ENCODE measurements around the gene SH3PXD2A.
A peak's percentile ranks its signal among the peaks of the same experiment; 100 is the strongest.
"Not testable (repeated sequence)": the region's sequence is repeated elsewhere in the genome, so short reads cannot be mapped to it uniquely, and the experiment has no call there.

SH3PXD2A gene

DNA sequence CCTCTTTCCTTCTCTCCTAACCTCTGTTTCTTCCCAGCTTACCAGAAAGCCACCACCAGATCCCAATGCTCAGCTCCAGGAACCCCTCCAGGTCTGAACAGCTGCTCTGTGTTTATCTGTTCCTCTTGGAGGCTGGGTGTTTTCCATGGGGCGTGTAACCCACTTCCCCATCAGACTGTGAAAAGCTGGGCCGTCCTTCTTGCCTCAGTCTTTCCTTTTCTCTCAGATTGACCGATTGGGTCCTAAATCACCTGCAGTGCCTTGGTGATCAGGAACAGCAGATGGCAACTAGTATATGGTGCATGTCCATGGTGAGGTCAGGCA lies 4.8 kb downstream of the SH3PXD2A start:
- no peak overlapping the region for H3K4me3 Mint-ChIP-seq
- no peak overlapping the region for H3K27ac Mint-ChIP-seq
- no peaks in the 10 kb centered on the region for H3K36me3 Mint-ChIP-seq
- H3K9me3 Mint-ChIP-seq: no peaks in the 10 kb centered on the region
- peaks cover 14% of the 10 kb centered on the region for H3K4me1 Mint-ChIP-seq
- ATAC-seq (ENCODE audit: low read depth): no peak
- no peak for DNase-seq (ENCODE audit: low spot score in 2 of 2)
- H3K27me3 Mint-ChIP-seq: peaks cover 22% of the 10 kb centered on the region

DNA sequence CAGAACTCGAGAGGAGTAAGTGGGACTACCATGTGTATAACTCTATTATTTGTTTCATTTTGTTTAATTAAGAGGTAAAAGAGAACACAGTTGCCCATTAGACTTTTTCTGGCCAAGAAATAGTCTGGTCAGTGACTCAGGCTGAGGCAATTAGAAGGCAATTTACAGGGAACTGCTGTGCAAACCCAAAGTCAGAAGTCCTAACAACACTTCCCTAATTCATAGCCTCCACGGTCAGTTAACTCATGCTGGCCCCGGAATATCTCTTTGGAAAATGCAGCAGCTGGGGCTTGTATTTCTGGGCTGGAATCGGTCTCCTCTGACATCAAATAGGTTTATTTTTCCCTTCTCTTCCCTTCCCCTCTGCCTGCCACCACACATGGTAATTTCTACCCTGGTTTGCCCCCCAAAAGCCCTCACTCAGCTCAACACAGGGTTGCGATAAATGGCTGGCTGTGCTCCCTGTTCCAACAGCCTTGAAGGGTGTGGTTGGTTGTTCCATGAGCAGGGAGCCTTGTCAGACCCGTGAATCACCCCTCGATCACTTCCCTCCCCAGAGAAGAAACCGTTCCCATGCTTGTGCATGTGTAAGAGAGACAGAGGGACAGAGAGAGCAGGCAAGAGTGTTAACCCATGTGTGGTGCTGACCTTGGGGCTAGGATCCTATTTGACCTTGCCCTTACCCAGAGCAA lies 5.3 kb downstream of the SH3PXD2A start:
- DNase-seq (ENCODE audit: low spot score in 2 of 2): no peak
- Mint-ChIP-seq H3K4me1 (peaks cover 18% of the 10 kb centered on the region), H3K4me3 (no peak overlapping the region), H3K36me3 (no peaks in the 10 kb centered on the region), H3K27me3 (peaks cover 22% of the 10 kb centered on the region), H3K27ac (no peak overlapping the region), H3K9me3 (no peaks in the 10 kb centered on the region)
- ATAC-seq (ENCODE audit: low read depth): no peak

DNA sequence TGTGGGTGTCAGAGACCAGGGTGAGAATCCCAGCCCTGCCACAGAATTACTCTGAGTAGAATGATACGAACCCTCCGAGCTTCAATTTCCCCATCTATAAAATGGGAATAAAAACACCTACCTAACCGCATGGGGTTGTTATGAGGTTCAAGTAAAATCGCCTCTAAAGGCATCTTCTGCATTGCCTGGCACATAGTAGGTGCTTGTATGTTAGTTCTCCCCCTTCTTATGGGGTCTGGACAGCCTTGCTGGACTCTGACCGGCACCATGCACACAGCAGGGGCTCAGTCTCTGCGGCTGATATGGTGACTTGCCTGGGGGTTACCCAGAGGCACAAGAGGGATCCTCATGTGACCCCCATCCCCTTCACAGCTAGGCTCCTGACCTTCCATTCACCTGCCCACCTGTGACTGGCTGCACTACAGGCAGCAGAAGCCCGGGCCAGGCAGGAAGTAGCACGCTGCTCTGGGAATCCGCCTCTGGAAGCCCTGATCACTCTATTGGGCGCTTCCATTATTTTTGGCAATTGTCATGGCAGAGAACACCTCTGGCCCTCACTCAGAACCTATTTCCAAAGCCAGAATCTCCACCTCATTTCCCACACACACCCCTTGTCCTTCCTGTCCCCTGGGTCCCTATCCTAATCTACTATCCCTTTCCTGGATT lies 6.0 kb downstream of the SH3PXD2A start:
- DNase-seq (ENCODE audit: low spot score in 2 of 2): no peak
- Mint-ChIP-seq H3K27me3 (peaks cover 20% of the 10 kb centered on the region), H3K9me3 (no peaks in the 10 kb centered on the region), H3K4me3 (no peak overlapping the region), H3K36me3 (no peaks in the 10 kb centered on the region), H3K27ac (no peak overlapping the region), H3K4me1 (peaks cover 13% of the 10 kb centered on the region)
- ATAC-seq (ENCODE audit: low read depth): no peak

DNA sequence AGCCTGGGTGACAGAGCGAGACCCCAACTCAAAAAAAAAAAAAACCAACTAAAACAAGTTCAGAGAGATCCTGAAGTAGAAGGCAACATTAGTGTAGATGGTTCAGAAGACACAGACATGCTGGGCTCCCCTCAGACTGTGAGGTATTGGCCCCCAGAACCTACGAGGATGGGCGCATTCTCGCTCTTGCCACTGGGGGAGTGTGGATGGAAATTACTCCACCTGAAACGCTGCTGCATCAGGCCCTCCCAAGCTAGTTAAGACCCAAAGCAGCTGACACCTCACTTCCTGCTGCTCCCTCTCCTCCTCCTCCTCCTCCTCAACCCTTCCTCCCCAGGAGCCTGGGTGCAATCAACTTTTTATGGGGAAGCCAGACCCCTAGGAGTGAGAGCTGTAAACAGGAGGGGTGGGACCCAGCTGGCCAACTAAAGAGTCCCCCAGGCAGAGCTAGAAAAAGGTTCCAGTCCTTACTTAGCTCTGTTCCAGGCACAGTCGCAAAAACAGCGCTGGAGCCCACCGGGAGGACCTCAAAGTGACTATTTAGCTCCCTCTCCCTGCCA lies 7.4 kb downstream of the SH3PXD2A start:
- ATAC-seq (ENCODE audit: low read depth): no peak

DNA sequence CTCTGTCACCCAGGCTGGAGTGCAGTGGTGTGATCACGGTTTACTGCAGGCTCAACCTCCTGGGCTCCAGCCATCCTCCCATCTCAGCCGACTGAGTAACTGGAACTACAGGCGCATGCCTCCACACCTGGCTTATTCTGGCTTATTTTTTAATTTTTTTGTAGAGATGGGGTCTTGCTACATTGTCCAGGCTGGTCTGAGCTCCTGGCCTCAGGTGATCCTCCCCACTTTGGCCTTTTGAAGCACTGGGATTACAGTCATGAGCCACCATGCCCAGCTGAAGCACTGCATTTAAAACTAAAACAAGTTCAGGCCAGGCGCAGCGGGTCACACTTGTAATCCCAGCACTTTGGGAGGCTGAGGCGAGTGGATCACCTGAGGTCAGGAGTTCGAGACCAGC lies 8.0 kb downstream of the SH3PXD2A start:
- ATAC-seq (ENCODE audit: low read depth) (no peak), DNase-seq (ENCODE audit: low spot score in 2 of 2) (no peak)
- peaks cover 10% of the 10 kb centered on the region for H3K4me1 Mint-ChIP-seq
- H3K36me3 Mint-ChIP-seq: no peaks in the 10 kb centered on the region
- no peaks in the 10 kb centered on the region for H3K9me3 Mint-ChIP-seq
- peaks cover 14% of the 10 kb centered on the region for H3K27me3 Mint-ChIP-seq
- no peak overlapping the region for H3K27ac Mint-ChIP-seq
- H3K4me3 Mint-ChIP-seq: no peak overlapping the region

More for the DNA sequence above, 7.4 kb downstream of the SH3PXD2A start:
- Mint-ChIP-seq H3K27ac (no peak overlapping the region), H3K4me1 (peaks cover 10% of the 10 kb centered on the region), H3K4me3 (no peak overlapping the region), H3K27me3 (peaks cover 13% of the 10 kb centered on the region), H3K36me3 (no peaks in the 10 kb centered on the region), H3K9me3 (no peaks in the 10 kb centered on the region)
- no peak for DNase-seq (ENCODE audit: low spot score in 2 of 2)

DNA sequence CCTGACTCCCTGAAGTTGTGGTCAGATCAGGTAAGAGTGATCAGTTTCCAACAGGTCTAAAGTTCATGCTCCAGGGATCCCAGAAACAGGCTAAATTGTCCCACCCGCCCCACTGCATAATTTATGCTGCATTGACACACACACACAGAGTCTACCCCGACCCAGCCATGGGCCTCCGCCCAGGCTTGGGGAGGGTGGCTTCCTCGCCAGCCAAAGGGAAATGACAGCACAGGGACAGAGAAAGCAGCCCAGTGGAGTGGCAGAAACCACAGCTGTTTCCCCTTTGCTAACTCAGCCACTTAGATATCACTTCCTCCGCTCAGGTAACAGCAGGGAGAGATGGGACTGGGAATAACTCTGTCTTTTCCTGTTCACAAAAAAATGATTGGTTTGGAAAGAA lies 9.4 kb downstream of the SH3PXD2A start:
- ATAC-seq (ENCODE audit: low read depth) (peak; percentile 98), DNase-seq (ENCODE audit: low spot score in 2 of 2) (peak in 1 of 2 donors; percentile 36)
- Mint-ChIP-seq H3K27me3 (peaks cover 17% of the 10 kb centered on the region), H3K4me3 (peak overlapping the region; percentile 9), H3K27ac (peak overlapping the region; percentile 15), H3K36me3 (no peaks in the 10 kb centered on the region), H3K4me1 (peaks cover 10% of the 10 kb centered on the region), H3K9me3 (no peaks in the 10 kb centered on the region)

DNA sequence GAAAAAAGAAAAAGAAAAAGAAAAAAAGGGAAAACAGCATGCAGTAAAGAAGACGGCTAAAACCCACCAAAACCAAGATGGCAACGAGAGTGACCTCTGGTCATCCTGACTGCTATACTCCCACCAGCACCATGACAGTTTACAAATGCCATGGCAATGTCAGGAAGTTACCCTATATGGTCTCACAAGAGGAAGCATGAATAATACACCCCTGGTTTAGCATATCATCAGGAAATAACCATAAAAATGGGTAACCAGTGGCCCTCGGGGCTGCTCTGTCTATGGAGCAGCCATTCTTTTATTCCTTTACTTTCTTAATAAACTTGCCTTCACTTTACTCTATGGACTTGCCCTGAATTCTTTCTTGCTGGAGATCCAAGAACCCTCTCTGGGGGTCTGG lies 10.0 kb downstream of the SH3PXD2A start:
- not testable (repeated sequence) for DNase-seq (ENCODE audit: low spot score in 2 of 2); H3K36me3 Mint-ChIP-seq; H3K4me3 Mint-ChIP-seq; H3K9me3 Mint-ChIP-seq; ATAC-seq (ENCODE audit: low read depth); H3K27ac Mint-ChIP-seq
- Mint-ChIP-seq H3K27me3 (peaks cover 13% of the 10 kb centered on the region), H3K4me1 (peaks cover 10% of the 10 kb centered on the region)

DNA sequence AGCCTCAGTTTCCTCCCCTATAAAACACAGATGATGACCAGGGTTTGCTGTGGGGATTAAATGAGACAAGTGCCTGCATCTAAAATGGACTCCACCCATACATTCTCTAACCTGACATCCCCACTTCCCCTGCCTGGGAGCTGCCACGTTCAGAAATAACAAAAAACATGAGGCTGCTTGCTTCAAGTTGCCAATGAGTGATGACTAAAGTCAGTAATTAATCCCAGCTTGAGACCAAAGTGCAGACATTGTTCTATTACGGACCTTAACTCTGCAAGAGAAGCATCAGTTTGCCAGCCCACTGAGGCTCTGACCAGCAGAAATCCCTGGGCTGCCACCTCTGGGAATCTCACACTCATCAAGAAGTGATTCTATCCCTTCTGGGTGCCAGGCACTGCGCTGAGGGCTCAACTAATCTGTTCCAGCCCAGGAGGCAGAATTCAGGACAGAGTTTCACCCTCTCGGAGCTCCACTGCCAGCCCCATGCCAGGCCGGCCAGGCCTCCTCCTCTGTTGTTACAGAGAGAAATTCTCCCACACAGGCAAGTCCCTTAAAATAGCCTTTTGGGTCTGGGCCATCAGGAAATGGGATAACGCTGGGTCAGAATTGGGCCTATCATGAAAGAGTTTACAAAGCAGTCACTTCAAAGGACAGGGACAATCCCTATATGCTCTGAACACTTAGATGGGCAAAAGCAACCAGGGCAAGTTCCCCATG lies 11.4 kb downstream of the SH3PXD2A start:
- Mint-ChIP-seq H3K4me1 (peaks cover 10% of the 10 kb centered on the region), H3K27ac (no peak overlapping the region), H3K36me3 (no peaks in the 10 kb centered on the region), H3K27me3 (peaks cover 9% of the 10 kb centered on the region), H3K9me3 (no peaks in the 10 kb centered on the region), H3K4me3 (no peak overlapping the region)
- ATAC-seq (ENCODE audit: low read depth) (no peak), DNase-seq (ENCODE audit: low spot score in 2 of 2) (no peak)

DNA sequence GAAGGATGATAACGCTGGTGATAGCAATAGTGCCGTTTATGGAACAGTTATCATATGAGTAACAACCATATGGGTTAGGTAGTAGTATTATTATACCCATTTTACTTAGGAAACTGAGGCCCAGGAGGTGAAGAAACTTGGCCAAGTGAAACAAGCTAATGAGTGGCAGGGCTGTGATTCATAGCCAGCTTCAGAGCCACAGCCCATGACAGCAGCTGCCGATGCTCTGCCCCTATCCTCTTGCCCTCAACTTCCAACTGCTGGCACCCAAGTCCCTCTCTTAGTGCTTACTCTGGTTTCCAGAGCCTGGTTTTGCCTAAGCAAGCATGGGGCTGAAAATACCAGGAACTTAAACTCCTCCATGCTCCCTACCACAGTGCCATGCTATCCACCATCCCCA lies 12.3 kb downstream of the SH3PXD2A start:
- Mint-ChIP-seq H3K27me3 (peaks cover 6% of the 10 kb centered on the region), H3K9me3 (no peaks in the 10 kb centered on the region), H3K4me1 (peaks cover 10% of the 10 kb centered on the region), H3K4me3 (no peak overlapping the region), H3K36me3 (no peaks in the 10 kb centered on the region), H3K27ac (no peak overlapping the region)
- DNase-seq (ENCODE audit: low spot score in 2 of 2) (no peak), ATAC-seq (ENCODE audit: low read depth) (no peak)

DNA sequence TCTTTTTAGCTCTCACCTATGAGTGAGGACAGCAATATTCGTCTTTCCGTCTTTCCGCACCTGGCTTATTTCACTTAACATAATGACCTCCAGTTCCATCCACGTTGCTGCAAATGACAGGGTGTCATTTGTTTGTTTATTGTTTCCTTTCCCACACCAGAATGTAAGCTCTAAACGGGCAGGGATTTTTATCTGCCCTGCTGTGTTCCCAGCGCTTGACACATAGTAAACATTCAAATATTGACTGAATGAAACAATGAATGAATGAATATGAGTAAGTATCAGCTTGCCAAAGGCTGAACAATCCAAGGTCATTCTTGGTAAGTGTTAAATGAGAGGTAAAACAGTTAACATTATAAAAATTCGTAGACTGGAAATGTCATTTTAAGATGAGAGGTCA lies 12.8 kb downstream of the SH3PXD2A start:
- Mint-ChIP-seq H3K9me3 (no peaks in the 10 kb centered on the region), H3K4me3 (no peak overlapping the region), H3K27ac (no peak overlapping the region), H3K27me3 (peaks cover 6% of the 10 kb centered on the region), H3K36me3 (no peaks in the 10 kb centered on the region), H3K4me1 (peaks cover 10% of the 10 kb centered on the region)
- no peak for DNase-seq (ENCODE audit: low spot score in 2 of 2)
- no peak for ATAC-seq (ENCODE audit: low read depth)

DNA sequence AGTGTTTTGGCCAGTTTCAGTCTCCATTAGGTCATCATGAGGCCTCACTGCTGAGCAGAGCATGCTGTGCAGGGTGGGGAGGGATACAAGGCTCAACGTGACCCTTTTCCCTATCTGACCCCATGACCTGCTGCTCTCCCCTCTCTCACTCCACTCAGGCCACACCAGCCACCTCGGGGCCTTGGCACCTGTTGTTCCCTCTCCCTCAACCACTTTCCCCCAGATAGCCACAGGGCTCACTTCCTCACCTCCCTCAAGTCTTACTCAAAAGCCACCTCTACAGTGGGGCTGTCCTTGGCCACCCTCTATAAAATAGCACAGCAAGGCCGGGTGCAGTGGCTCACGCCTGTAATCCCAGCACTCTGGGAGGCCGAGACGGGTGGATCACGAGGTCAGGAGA lies 13.9 kb downstream of the SH3PXD2A start:
- H3K36me3 Mint-ChIP-seq: no peaks in the 10 kb centered on the region
- no peaks in the 10 kb centered on the region for H3K9me3 Mint-ChIP-seq
- H3K4me3 Mint-ChIP-seq: no peak overlapping the region
- DNase-seq (ENCODE audit: low spot score in 2 of 2): no peak
- H3K27me3 Mint-ChIP-seq: peaks cover 6% of the 10 kb centered on the region
- no peak overlapping the region for H3K27ac Mint-ChIP-seq
- ATAC-seq (ENCODE audit: low read depth): no peak
- H3K4me1 Mint-ChIP-seq: peaks cover 10% of the 10 kb centered on the region

DNA sequence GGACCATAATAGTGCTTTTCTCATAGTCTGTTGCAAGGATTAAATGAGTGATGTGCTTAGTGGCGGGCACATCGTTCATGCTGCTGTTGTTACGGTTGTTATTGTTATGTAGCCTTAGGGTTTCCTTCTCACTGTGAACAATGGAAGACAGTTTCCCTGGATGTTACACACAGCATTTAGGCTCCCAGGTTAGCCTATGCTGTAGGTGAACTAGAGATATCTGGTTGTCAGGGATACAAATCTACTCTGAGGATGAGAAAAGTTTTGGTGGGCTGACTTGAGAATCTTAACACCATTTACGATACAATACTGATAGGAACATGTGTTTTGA lies 14.7 kb downstream of the SH3PXD2A start:
- DNase-seq (ENCODE audit: low spot score in 2 of 2) (no peak), ATAC-seq (ENCODE audit: low read depth) (no peak)
- Mint-ChIP-seq H3K27me3 (peaks cover 10% of the 10 kb centered on the region), H3K4me1 (peaks cover 5% of the 10 kb centered on the region), H3K4me3 (no peak overlapping the region), H3K36me3 (no peaks in the 10 kb centered on the region), H3K9me3 (no peaks in the 10 kb centered on the region), H3K27ac (no peak overlapping the region)

DNA sequence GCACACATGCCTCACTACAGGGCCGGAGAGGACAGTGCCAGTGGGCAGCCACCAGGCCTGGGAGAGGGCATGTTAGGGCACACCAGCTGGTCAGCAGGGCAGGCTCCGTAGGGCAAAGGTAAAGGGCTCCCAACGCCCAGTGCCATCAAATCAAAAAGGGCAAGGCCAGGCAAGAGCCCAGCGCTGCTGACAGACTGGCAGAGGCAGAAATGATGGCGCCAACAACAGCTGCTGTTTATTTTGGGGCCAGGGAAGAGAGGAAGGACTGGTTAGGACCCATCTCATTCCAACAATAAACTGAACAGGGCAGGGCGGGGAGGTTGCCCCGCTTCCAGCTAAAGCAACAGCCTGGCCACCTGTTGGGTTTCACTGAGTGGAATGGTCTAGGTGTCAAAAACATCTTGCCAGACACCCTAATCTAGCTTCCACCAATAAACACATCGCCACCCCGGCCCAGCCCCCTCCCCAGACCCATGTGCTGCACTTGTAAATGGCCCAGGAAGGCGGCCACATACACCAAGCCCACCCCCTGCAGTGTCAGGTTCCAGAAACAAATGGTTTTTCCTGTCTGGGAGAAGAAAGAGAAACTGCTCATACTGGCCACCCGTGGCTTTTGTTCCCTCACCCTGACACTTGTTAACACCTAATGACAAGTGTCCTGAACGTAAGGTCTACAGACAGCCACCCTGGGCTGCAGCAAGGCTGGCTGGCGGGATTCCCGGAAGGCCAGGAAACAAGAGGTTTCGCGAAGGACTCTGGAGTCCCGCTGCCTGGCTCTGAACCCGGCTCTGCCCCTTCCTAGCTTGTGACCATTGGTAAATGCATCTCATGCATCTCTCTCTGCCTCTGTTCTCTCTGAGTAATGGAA lies 15.3 kb downstream of the SH3PXD2A start:
- Mint-ChIP-seq H3K27ac (no peak overlapping the region), H3K4me1 (no peaks in the 10 kb centered on the region), H3K4me3 (no peak overlapping the region), H3K27me3 (peaks cover 10% of the 10 kb centered on the region), H3K9me3 (no peaks in the 10 kb centered on the region), H3K36me3 (no peaks in the 10 kb centered on the region)
- DNase-seq (ENCODE audit: low spot score in 2 of 2) (no peak), ATAC-seq (ENCODE audit: low read depth) (no peak)

DNA sequence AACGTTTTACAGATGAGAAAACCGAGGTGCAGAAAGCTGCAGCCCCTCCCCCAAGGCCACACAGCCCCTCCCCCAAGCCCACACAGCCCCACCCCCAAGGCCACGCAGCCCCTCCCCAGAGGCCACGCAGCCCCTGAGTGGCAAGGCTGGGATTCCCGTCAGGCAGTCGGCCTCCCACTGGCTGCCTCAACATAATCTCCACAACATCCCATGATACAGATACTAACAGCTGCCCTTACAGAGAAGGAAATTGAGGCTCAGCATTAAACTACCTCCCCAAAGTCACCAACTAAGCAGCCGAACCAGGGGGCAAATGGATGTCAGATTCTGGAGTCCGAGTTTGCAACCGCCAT lies 15.9 kb downstream of the SH3PXD2A start:
- Mint-ChIP-seq H3K4me3 (no peak overlapping the region), H3K27me3 (peaks cover 10% of the 10 kb centered on the region)
- no peak for DNase-seq (ENCODE audit: low spot score in 2 of 2)

More for the DNA sequence above, 15.9 kb downstream of the SH3PXD2A start:
- ATAC-seq (ENCODE audit: low read depth): no peak
- H3K36me3 Mint-ChIP-seq: no peaks in the 10 kb centered on the region
- H3K4me1 Mint-ChIP-seq: no peaks in the 10 kb centered on the region
- no peaks in the 10 kb centered on the region for H3K9me3 Mint-ChIP-seq
- H3K27ac Mint-ChIP-seq: no peak overlapping the region
